22Rv1 (cell line): ENCODE data around the gene ATAD3B.

ENCODE experiments used
- CTCF ChIP-seq: fragments of 450-650 bp; IDR thresholded peaks from 2 replicates; pipeline ENCODE4 v1.5.1; 2017; ENCODE audit warnings: mild to moderate bottlenecking
- ZFX ChIP-seq: fragments of 450-650 bp; IDR thresholded peaks from 2 replicates; pipeline ENCODE4 v1.6.1; 2017; ENCODE audit warnings: antibody characterized with exemption, borderline replicate concordance

GRCh38 chr1:1536938-1537546, 65.5 kb downstream of the ATAD3B start:
- no peak for TF ChIP-seq CTCF
- no peak for TF ChIP-seq ZFX
